ENCODE results near the gene HDAC7.

Gene HDAC7

GRCh38 chr12:47839214-47839876 lies 19.6 kb upstream of the HDAC7 start:
- ChIA-PET POLR2A (interaction anchor here (1.5 kb wide), 1 partner anchor 42 kb away, joined by 5 read pairs; no protein-coding TSS in a partner anchor), CTCF (interaction anchor here (1.0 to 23.4 kb wide), 36 partner anchors 8 to 361 kb away, joined by 3 to 685 read pairs (median 13); partner anchors contain the start of genes HDAC7, RAPGEF3, RPAP3 and SLC48A1)
- DNase-seq (ENCODE audit: extremely low spot score): no peak
- TF ChIP-seq CTCF (IDR thresholded peaks at IDR 0.05; ENCODE audit: control extremely low read depth, extremely low read depth, low read depth, missing control alignments): no peak

DNA sequence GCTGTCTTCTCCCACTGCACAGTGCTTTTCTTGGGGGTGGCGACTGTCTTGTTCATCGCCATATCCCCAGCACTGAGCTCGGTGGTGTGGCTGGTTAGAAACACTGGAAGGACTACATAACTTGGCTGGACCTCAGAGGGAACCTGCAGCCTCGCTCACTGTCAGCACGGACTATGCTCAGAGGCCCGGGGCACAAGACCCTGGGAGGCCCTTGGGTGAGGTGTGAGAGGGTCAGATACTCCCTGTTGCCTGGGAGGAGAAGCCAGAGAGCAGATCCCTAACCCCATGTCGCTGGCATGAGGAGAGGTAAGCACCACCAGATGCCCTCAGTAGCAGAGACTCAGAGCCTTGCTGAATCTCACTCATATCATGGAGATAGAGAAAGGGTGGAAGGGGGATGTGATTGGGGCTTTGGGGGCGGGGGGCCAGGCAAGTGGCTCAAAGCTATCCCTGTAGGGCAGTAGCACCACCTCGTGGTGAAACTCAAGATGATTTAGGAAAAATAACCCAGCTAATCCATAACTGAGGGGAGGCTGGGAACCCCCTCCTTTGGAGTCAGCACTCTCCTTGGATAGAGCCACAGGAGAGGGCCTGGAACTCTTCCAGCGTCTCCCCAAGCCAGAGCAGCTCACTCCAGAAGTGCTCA lies 18.7 kb upstream of the HDAC7 start:
- peak; percentile 47 for TF ChIP-seq CTCF (IDR thresholded peaks at IDR 0.05; ENCODE audit: control extremely low read depth, extremely low read depth, low read depth, missing control alignments)
- ChIA-PET POLR2A (interaction anchor here (0.6 to 1.5 kb wide), 2 partner anchors 41 to 1563 kb away, joined by 4 to 5 read pairs; no protein-coding TSS in a partner anchor), CTCF (interaction anchor here (1.0 to 23.4 kb wide), 47 partner anchors 10 to 517 kb away, joined by 3 to 685 read pairs (median 9); partner anchors contain the start of genes ASB8, ENDOU, HDAC7 and RAPGEF3)
- DNase-seq (ENCODE audit: extremely low spot score): no peak

DNA sequence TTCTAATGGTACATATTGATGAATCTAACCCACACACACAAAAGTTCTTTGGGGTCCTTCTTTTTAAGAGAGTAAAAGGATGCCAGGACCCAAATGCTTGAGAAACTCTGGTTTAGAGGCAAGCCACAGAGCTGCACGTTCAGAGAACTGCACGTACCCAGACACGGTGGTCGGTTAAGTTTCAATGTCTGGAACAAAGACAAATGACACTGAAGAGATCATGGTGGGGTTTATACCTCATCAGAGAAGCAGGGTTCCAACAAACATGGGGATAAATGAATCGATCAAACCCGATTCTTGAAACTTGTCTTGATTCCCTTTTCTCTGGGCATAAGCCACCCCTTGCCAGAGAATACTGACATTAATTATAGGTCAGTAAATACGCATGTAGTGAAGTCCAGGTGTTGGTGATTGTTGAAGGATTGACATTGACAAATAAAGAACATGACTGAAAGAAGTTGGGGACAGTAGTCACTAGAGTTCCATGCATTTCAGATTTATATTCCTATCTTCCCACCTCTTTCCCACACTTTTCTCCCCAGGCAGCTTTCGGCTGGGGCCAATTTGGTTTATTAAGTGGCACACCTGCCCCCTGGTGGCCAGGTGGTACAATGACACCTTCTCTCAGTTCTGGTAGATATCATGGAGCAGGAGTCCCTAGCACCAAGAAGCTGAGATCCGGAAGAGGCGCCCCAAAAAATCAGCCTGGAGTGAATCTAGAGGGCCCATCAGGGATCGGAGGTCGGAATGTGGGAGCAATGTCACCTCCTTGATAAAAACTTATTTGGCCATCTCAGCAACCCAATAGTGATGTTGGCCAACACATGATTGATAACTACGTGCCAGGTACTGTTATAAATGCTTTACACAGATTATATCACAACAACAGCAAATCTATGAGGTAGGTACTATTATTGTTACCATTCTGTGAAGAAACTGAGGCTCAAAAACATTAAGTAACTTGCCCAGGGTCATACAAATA lies 17.8 kb upstream of the HDAC7 start:
- TF ChIP-seq CTCF (IDR thresholded peaks at IDR 0.05; ENCODE audit: control extremely low read depth, extremely low read depth, low read depth, missing control alignments): peak; percentile 90
- POLR2A ChIA-PET: interaction anchor here (1.5 kb wide), 1 partner anchor 40 kb away, joined by 5 read pairs; no protein-coding TSS in a partner anchor
- peak; percentile 69 for DNase-seq (ENCODE audit: extremely low spot score)
- CTCF ChIA-PET: interaction anchor here (1.0 to 23.4 kb wide), 43 partner anchors 9 to 516 kb away, joined by 3 to 685 read pairs (median 10); partner anchors contain the start of genes ASB8, ENDOU, HDAC7 and RAPGEF3

DNA sequence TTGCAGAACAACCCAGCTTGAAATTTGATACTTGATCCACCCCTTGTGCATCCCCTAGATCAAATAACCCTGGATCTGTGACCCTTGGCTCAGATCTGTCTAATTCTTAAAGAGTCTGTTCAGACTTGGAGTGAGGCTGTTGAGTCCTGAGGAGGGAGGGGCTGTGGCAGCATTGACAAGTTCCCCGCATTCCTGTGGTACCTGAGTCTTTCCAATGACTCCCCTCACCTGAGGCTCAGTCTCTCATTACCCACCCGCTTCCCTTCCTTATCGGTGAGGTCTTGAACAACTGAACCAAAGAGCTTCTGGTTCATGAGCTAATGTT lies 16.1 kb upstream of the HDAC7 start:
- TF ChIP-seq CTCF (IDR thresholded peaks at IDR 0.05; ENCODE audit: control extremely low read depth, extremely low read depth, low read depth, missing control alignments): no peak
- DNase-seq (ENCODE audit: extremely low spot score): no peak
- POLR2A ChIA-PET: interaction anchor here (1.4 kb wide), 1 partner anchor 78 kb away, joined by 5 read pairs; the partner anchor contains the start of gene RAPGEF3
- CTCF ChIA-PET: interaction anchor here (0.6 to 23.4 kb wide), 18 partner anchors 8 to 121 kb away, joined by 3 to 685 read pairs (median 8); partner anchors contain the start of genes HDAC7 and SLC48A1

GRCh38 chr12:47835006-47835830 lies 15.5 kb upstream of the HDAC7 start:
- no peak for DNase-seq (ENCODE audit: extremely low spot score)
- CTCF ChIA-PET: interaction anchor here (1.1 to 23.4 kb wide), 15 partner anchors 8 to 121 kb away, joined by 3 to 685 read pairs (median 11); partner anchors contain the start of genes HDAC7 and SLC48A1
- POLR2A ChIA-PET: interaction anchor here (1.4 kb wide), 1 partner anchor 77 kb away, joined by 5 read pairs; the partner anchor contains the start of gene RAPGEF3
- TF ChIP-seq CTCF (IDR thresholded peaks at IDR 0.05; ENCODE audit: control extremely low read depth, extremely low read depth, low read depth, missing control alignments): no peak

Data from GM10248 (cell line).